ENCODE results near the gene ZNF91. TPM values are rescaled to one million over a fixed set of nuclear protein-coding genes. Genes with fewer than 3 reads are reported as not detected.
"Not testable (repeated sequence)": the region's sequence is repeated elsewhere in the genome, so short reads cannot be mapped to it uniquely, and the experiment has no call there.

Gene ZNF91
- total RNA-seq, 1 experiment from 2014 or later, result 37.4 TPM

GRCh38 chr19:23343434-23344010 lies 51.7 kb downstream of the ZNF91 start:
- POLR2A ChIA-PET (ENCODE audit: unreplicated experiment), result no interaction called here
- DNase-seq, result no peak
- Histone ChIP-seq H3K27me3 (ENCODE audit: insufficient read depth, low read depth) (no peaks in the 10 kb centered on the region), H2AFZ (no peak overlapping the region), H3K4me2 (no peak overlapping the region), H4K20me1 (ENCODE audit: insufficient read depth) (no peaks in the 10 kb centered on the region), H3K79me2 (ENCODE audit: low read depth) (peaks cover 9% of the 10 kb centered on the region; the same call in 1 of the 2 replicates), H3K9me3 (ENCODE audit: insufficient read depth, low read depth) (peaks cover 44% of the 10 kb centered on the region), H3F3A (ENCODE audit: insufficient read depth, low read depth) (peaks cover 3% of the 10 kb centered on the region; the same call in 1 of the 2 replicates), H3K36me3 (ENCODE audit: low read depth) (peaks cover 68% of the 10 kb centered on the region), H3K27ac (no peak overlapping the region), H3K4me1 (replicated peaks; ENCODE audit: insufficient read depth) (no peaks in the 10 kb centered on the region), H3K9me2 (ENCODE audit: insufficient read depth) (no peaks in the 10 kb centered on the region), H3K4me3 (no peak overlapping the region)
- TF ChIP-seq EZH2 (IDR thresholded peaks at IDR 0.05; ENCODE audit: low read depth) (no peak), CTCF (conservative IDR thresholded peaks at IDR 0.05) (no peak)
- BruUV-seq (replicated peaks), result no TSS peak
- CTCF ChIA-PET, result no interaction called here
- intact Hi-C loops (cut with micrococcal nuclease; ENCODE audit: unreplicated experiment), result no loop called here

- intact Hi-C loops (cut with micrococcal nuclease; ENCODE audit: unreplicated experiment), result no loop called here
- no peaks in the 10 kb centered on the region for H4K20me1 ChIP-seq (ENCODE audit: insufficient read depth)
- CTCF ChIA-PET, result no interaction called here
- no peak overlapping the region for H3K27ac ChIP-seq
- H3K4me1 ChIP-seq (replicated peaks; ENCODE audit: insufficient read depth), result no peaks in the 10 kb centered on the region
- no peak overlapping the region for H2AFZ ChIP-seq
- TF ChIP-seq CTCF (conservative IDR thresholded peaks at IDR 0.05) (no peak), EZH2 (IDR thresholded peaks at IDR 0.05; ENCODE audit: low read depth) (no peak)
- H3K79me2 ChIP-seq (ENCODE audit: low read depth), result no peaks in the 10 kb centered on the region
- H3K4me3 ChIP-seq, result no peak overlapping the region
- DNase-seq, result no peak
- H3K36me3 ChIP-seq (ENCODE audit: low read depth), result peaks cover 18% of the 10 kb centered on the region
- POLR2A ChIA-PET (ENCODE audit: unreplicated experiment), result no interaction called here
- no peaks in the 10 kb centered on the region for H3K27me3 ChIP-seq (ENCODE audit: insufficient read depth, low read depth)
- no TSS peak for BruUV-seq (replicated peaks)
- no peak overlapping the region for H3K4me2 ChIP-seq
- H3F3A ChIP-seq (ENCODE audit: insufficient read depth, low read depth), result no peaks in the 10 kb centered on the region
- peaks cover 14% of the 10 kb centered on the region for H3K9me3 ChIP-seq (ENCODE audit: insufficient read depth, low read depth)
- H3K9me2 ChIP-seq (ENCODE audit: insufficient read depth), result no peaks in the 10 kb centered on the region
These were observed 67.1 kb downstream of the ZNF91 start for GRCh38 chr19:23328211-23328610.

GRCh38 chr19:23321953-23322549 lies 73.2 kb downstream of the ZNF91 start:
- no peaks in the 10 kb centered on the region for H3K79me2 ChIP-seq (ENCODE audit: low read depth)
- H3K9me2 ChIP-seq (ENCODE audit: insufficient read depth), result no peaks in the 10 kb centered on the region
- H3K4me2 ChIP-seq, result no peak overlapping the region
- no peak overlapping the region for H3K27ac ChIP-seq
- no peaks in the 10 kb centered on the region for H3F3A ChIP-seq (ENCODE audit: insufficient read depth, low read depth)
- POLR2A ChIA-PET (ENCODE audit: unreplicated experiment), result no interaction called here
- BruUV-seq (replicated peaks), result no TSS peak
- no peak overlapping the region for H2AFZ ChIP-seq
- H3K4me1 ChIP-seq (replicated peaks; ENCODE audit: insufficient read depth), result no peaks in the 10 kb centered on the region
- DNase-seq, result no peak
- H3K9me3 ChIP-seq (ENCODE audit: insufficient read depth, low read depth), result no peaks in the 10 kb centered on the region; the same call in 1 of the 2 replicates
- H3K27me3 ChIP-seq (ENCODE audit: insufficient read depth, low read depth), result no peaks in the 10 kb centered on the region
- TF ChIP-seq EZH2 (IDR thresholded peaks at IDR 0.05; ENCODE audit: low read depth) (no peak), CTCF (conservative IDR thresholded peaks at IDR 0.05) (no peak)
- no peaks in the 10 kb centered on the region for H4K20me1 ChIP-seq (ENCODE audit: insufficient read depth)
- H3K4me3 ChIP-seq, result no peak overlapping the region
- H3K36me3 ChIP-seq (ENCODE audit: low read depth), result no peaks in the 10 kb centered on the region
- CTCF ChIA-PET, result no interaction called here
- intact Hi-C loops (cut with micrococcal nuclease; ENCODE audit: unreplicated experiment), result no loop called here

- H3K27ac ChIP-seq; H3K9me2 ChIP-seq (ENCODE audit: insufficient read depth); CTCF ChIA-PET; BruUV-seq (replicated peaks); H3K27me3 ChIP-seq (ENCODE audit: insufficient read depth, low read depth); POLR2A ChIA-PET (ENCODE audit: unreplicated experiment); DNase-seq; H3K79me2 ChIP-seq (ENCODE audit: low read depth); H4K20me1 ChIP-seq (ENCODE audit: insufficient read depth); intact Hi-C loops (cut with micrococcal nuclease; ENCODE audit: unreplicated experiment); H2AFZ ChIP-seq; H3K4me2 ChIP-seq; H3K4me3 ChIP-seq; H3K4me1 ChIP-seq (replicated peaks; ENCODE audit: insufficient read depth); H3K36me3 ChIP-seq (ENCODE audit: low read depth); H3F3A ChIP-seq (ENCODE audit: insufficient read depth, low read depth); H3K9me3 ChIP-seq (ENCODE audit: insufficient read depth, low read depth): not testable (repeated sequence)
These were observed 73.9 kb downstream of the ZNF91 start for GRCh38 chr19:23321403-23321802.

GRCh38 chr19:23319571-23319970 lies 75.7 kb downstream of the ZNF91 start:
- H4K20me1 ChIP-seq (ENCODE audit: insufficient read depth); H3K4me1 ChIP-seq (replicated peaks; ENCODE audit: insufficient read depth); H3K36me3 ChIP-seq (ENCODE audit: low read depth); H3K4me2 ChIP-seq; H3K9me2 ChIP-seq (ENCODE audit: insufficient read depth); H3K27me3 ChIP-seq (ENCODE audit: insufficient read depth, low read depth); BruUV-seq (replicated peaks); H3K79me2 ChIP-seq (ENCODE audit: low read depth); intact Hi-C loops (cut with micrococcal nuclease; ENCODE audit: unreplicated experiment); H3K27ac ChIP-seq; CTCF ChIA-PET; H2AFZ ChIP-seq; H3K9me3 ChIP-seq (ENCODE audit: insufficient read depth, low read depth); POLR2A ChIA-PET (ENCODE audit: unreplicated experiment); H3K4me3 ChIP-seq; H3F3A ChIP-seq (ENCODE audit: insufficient read depth, low read depth); DNase-seq: not testable (repeated sequence)
